Measurements from ENCODE around the gene IFNA14.

The IFNA14 gene

GRCh38 chr9:21286099-21286498 is 46.3 kb upstream of the IFNA14 start:
- H3K9me2 ChIP-seq (ENCODE audit: low read depth, low read length) = no peaks in the 10 kb centered on the region
- no peak overlapping the region for H3K27ac ChIP-seq (ENCODE audit: low read depth, low read length, poor library complexity, severe bottlenecking)
- H3K4me3 ChIP-seq (ENCODE audit: low read depth, low read length, poor library complexity, severe bottlenecking) = no peak overlapping the region
- H3K79me2 ChIP-seq (ENCODE audit: insufficient read depth, low read length) = no peaks in the 10 kb centered on the region
- H3K36me3 ChIP-seq (ENCODE audit: insufficient read depth, low read length) = no peaks in the 10 kb centered on the region
- H3K27me3 ChIP-seq (ENCODE audit: insufficient read depth, low read length) = no peaks in the 10 kb centered on the region
- no peaks in the 10 kb centered on the region for H3K9me3 ChIP-seq (ENCODE audit: low read length)
- no peak overlapping the region for H2AFZ ChIP-seq (ENCODE audit: low read length)
- no peaks in the 10 kb centered on the region for H3K4me1 ChIP-seq (ENCODE audit: insufficient read depth, low read length, severe bottlenecking)
- no peak for TF ChIP-seq CTCF (IDR thresholded peaks at IDR 0.05; ENCODE audit: low read length)
- no peak for TF ChIP-seq EZH2 (IDR thresholded peaks at IDR 0.05; ENCODE audit: borderline replicate concordance, low read length)
- no peak overlapping the region for H3K9ac ChIP-seq (ENCODE audit: low read length)
- H3F3A ChIP-seq (ENCODE audit: insufficient read depth, low read length) = no peaks in the 10 kb centered on the region
- H3K4me2 ChIP-seq (ENCODE audit: low read length) = no peak overlapping the region
- no peaks in the 10 kb centered on the region for H4K20me1 ChIP-seq (ENCODE audit: insufficient read depth, low read length)

- Histone ChIP-seq H3K4me2 (ENCODE audit: low read length) (no peak overlapping the region), H3K9me3 (ENCODE audit: low read length) (no peaks in the 10 kb centered on the region), H2AFZ (ENCODE audit: low read length) (no peak overlapping the region), H4K20me1 (ENCODE audit: insufficient read depth, low read length) (no peaks in the 10 kb centered on the region), H3K36me3 (ENCODE audit: insufficient read depth, low read length) (no peaks in the 10 kb centered on the region), H3F3A (ENCODE audit: insufficient read depth, low read length) (no peaks in the 10 kb centered on the region), H3K9me2 (ENCODE audit: low read depth, low read length) (no peaks in the 10 kb centered on the region), H3K4me3 (ENCODE audit: low read depth, low read length, poor library complexity, severe bottlenecking) (no peak overlapping the region), H3K79me2 (ENCODE audit: insufficient read depth, low read length) (no peaks in the 10 kb centered on the region), H3K9ac (ENCODE audit: low read length) (no peak overlapping the region), H3K27me3 (ENCODE audit: insufficient read depth, low read length) (no peaks in the 10 kb centered on the region), H3K27ac (ENCODE audit: low read depth, low read length, poor library complexity, severe bottlenecking) (no peak overlapping the region), H3K4me1 (ENCODE audit: insufficient read depth, low read length, severe bottlenecking) (no peaks in the 10 kb centered on the region)
- TF ChIP-seq CTCF (IDR thresholded peaks at IDR 0.05; ENCODE audit: low read length) (no peak), EZH2 (IDR thresholded peaks at IDR 0.05; ENCODE audit: borderline replicate concordance, low read length) (no peak)
Measured at GRCh38 chr9:21281275-21281674, 41.5 kb upstream of the IFNA14 start.

GRCh38 chr9:21268347-21268657 is 28.5 kb upstream of the IFNA14 start:
- TF ChIP-seq EZH2 (IDR thresholded peaks at IDR 0.05; ENCODE audit: borderline replicate concordance, low read length) = no peak
- no peak overlapping the region for H2AFZ ChIP-seq (ENCODE audit: low read length)
- no peak overlapping the region for H3K27ac ChIP-seq (ENCODE audit: low read depth, low read length, poor library complexity, severe bottlenecking)
- H3K9me3 ChIP-seq (ENCODE audit: low read length) = no peaks in the 10 kb centered on the region
- H3K4me1 ChIP-seq (ENCODE audit: insufficient read depth, low read length, severe bottlenecking) = no peaks in the 10 kb centered on the region
- H3K4me3 ChIP-seq (ENCODE audit: low read depth, low read length, poor library complexity, severe bottlenecking) = no peak overlapping the region
- H3K36me3 ChIP-seq (ENCODE audit: insufficient read depth, low read length) = no peaks in the 10 kb centered on the region
- no peaks in the 10 kb centered on the region for H3F3A ChIP-seq (ENCODE audit: insufficient read depth, low read length)
- H3K27me3 ChIP-seq (ENCODE audit: insufficient read depth, low read length) = no peaks in the 10 kb centered on the region
- H3K9me2 ChIP-seq (ENCODE audit: low read depth, low read length) = no peaks in the 10 kb centered on the region
- no peaks in the 10 kb centered on the region for H3K79me2 ChIP-seq (ENCODE audit: insufficient read depth, low read length)
- H4K20me1 ChIP-seq (ENCODE audit: insufficient read depth, low read length) = no peaks in the 10 kb centered on the region
- no peak overlapping the region for H3K9ac ChIP-seq (ENCODE audit: low read length)
- H3K4me2 ChIP-seq (ENCODE audit: low read length) = no peak overlapping the region

- Histone ChIP-seq H3K4me3 (ENCODE audit: low read depth, low read length, poor library complexity, severe bottlenecking) (no peak overlapping the region), H3K9ac (ENCODE audit: low read length) (no peak overlapping the region), H3K79me2 (ENCODE audit: insufficient read depth, low read length) (no peaks in the 10 kb centered on the region), H3K4me2 (ENCODE audit: low read length) (no peak overlapping the region), H3F3A (ENCODE audit: insufficient read depth, low read length) (no peaks in the 10 kb centered on the region), H3K27me3 (ENCODE audit: insufficient read depth, low read length) (no peaks in the 10 kb centered on the region), H3K36me3 (ENCODE audit: insufficient read depth, low read length) (no peaks in the 10 kb centered on the region), H2AFZ (ENCODE audit: low read length) (no peak overlapping the region), H3K4me1 (ENCODE audit: insufficient read depth, low read length, severe bottlenecking) (no peaks in the 10 kb centered on the region), H3K9me2 (ENCODE audit: low read depth, low read length) (no peaks in the 10 kb centered on the region), H3K27ac (ENCODE audit: low read depth, low read length, poor library complexity, severe bottlenecking) (no peak overlapping the region), H4K20me1 (ENCODE audit: insufficient read depth, low read length) (no peaks in the 10 kb centered on the region), H3K9me3 (ENCODE audit: low read length) (no peaks in the 10 kb centered on the region)
- TF ChIP-seq CTCF (IDR thresholded peaks at IDR 0.05; ENCODE audit: low read length) (no peak), EZH2 (IDR thresholded peaks at IDR 0.05; ENCODE audit: borderline replicate concordance, low read length) (no peak)
Measured at GRCh38 chr9:21267485-21268346, 27.9 kb upstream of the IFNA14 start.

Data from OCI-LY1 (cell line).